ENCODE measurements around the gene PPP6R2. TPM values are rescaled to one million over a fixed set of nuclear protein-coding genes. Genes with fewer than 3 reads are reported as not detected.

PPP6R2 gene
- total RNA-seq, 1 donor from 2014 or later, result 49.3 TPM

- no peak for TF ChIP-seq CTCF (conservative IDR thresholded peaks at IDR 0.05; ENCODE audit: low read depth, low read length)
- no peak overlapping the region for H3K4me3 ChIP-seq (ENCODE audit: low read depth, low read length)
- DNase-seq (ENCODE audit: low read depth), result no peak
Measured at GRCh38 chr22:50420015-50420414, 76.9 kb downstream of the PPP6R2 start.

DNA sequence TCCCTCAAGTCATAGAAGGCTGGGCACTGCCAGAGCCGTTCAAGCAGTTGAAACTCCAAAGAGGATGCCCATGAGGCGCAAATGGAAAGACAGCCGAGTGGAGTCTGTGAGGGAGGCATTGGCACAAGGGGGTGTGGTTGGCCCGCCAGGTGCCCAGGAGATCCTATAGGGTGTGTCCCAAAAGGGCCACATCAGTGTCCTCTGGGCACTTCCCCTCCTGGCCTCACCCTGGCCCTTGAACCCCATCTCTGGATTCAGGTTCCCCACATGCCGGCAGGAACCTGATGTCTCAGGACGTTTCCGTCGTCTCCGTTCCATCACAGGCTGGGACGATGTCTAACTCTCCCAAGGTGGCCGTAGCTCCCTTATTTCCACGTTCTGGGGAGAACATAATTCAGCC, 77.5 kb downstream of the PPP6R2 start:
- no peak overlapping the region for H3K4me3 ChIP-seq (ENCODE audit: low read depth, low read length)
- TF ChIP-seq CTCF (conservative IDR thresholded peaks at IDR 0.05; ENCODE audit: low read depth, low read length), result no peak
- no peak for DNase-seq (ENCODE audit: low read depth)

DNA sequence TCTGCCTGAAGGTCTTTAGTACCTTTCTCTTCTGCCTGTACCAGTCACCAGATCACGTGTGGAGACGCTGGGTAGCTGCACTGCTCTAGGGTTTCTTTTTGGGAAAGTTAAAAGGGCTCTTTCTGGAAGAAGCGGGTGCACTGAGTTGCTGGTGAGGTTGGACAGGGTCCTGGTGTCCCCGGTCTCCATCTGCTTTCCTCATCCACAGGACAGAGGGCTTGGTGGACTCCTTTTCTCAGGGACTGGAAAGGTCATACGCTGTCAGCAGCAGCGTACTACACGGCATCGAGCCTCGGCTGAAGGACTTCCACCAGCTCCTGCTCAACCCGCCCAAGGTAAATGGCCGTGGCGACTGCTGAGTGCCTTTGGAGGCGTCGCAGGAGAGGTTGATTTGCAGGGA, 78.9 kb downstream of the PPP6R2 start:
- TF ChIP-seq CTCF (conservative IDR thresholded peaks at IDR 0.05; ENCODE audit: low read depth, low read length), result no peak
- DNase-seq (ENCODE audit: low read depth), result no peak
- H3K4me3 ChIP-seq (ENCODE audit: low read depth, low read length), result no peak overlapping the region

- no peak for TF ChIP-seq CTCF (conservative IDR thresholded peaks at IDR 0.05; ENCODE audit: low read depth, low read length)
- no peak for DNase-seq (ENCODE audit: low read depth)
- no peak overlapping the region for H3K4me3 ChIP-seq (ENCODE audit: low read depth, low read length)
Measured at GRCh38 chr22:50422961-50423815, 80.1 kb downstream of the PPP6R2 start.

DNA sequence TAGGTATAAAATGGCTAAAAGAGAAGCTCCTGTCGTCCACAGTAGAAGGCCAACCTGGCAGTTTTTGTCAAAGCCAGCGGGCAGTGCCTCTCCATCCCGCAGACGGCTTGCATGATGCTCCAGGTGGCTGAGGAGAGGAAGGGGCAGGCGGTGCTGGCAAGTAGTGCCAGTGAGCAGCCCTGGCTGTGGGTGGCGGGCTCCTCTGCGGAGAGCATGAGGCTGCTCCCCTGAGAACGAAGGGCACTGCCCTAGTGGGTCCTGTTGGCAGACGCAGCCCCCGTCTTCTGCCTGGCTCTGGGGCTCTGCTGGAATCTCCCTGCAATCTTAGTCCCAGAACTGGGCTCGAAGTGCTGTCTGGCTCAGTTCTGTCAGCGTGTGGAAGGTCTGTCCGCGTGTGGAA, 80.8 kb downstream of the PPP6R2 start:
- TF ChIP-seq CTCF (conservative IDR thresholded peaks at IDR 0.05; ENCODE audit: low read depth, low read length), result no peak
- no peak overlapping the region for H3K4me3 ChIP-seq (ENCODE audit: low read depth, low read length)
- no peak for DNase-seq (ENCODE audit: low read depth)

GRCh38 chr22:50425179-50425916, 82.2 kb downstream of the PPP6R2 start:
- H3K4me3 ChIP-seq (ENCODE audit: low read depth, low read length), result no peak overlapping the region
- no peak for DNase-seq (ENCODE audit: low read depth)
- no peak for TF ChIP-seq CTCF (conservative IDR thresholded peaks at IDR 0.05; ENCODE audit: low read depth, low read length)
